GM12891 (cell line): ENCODE results near the gene UBTD2.
"Not testable (repeated sequence)": the region's sequence is repeated elsewhere in the genome, so short reads cannot be mapped to it uniquely, and the experiment has no call there.

Source experiments
- POLR2A ChIP-seq: IDR thresholded peaks from 2 replicates; pipeline ENCODE4 v1.6.1; 2011; ENCODE audit warnings: low read depth, low read length, control low read depth
- POLR2AphosphoS5 ChIP-seq: IDR thresholded peaks from 2 replicates; pipeline ENCODE4 v1.6.1; 2011; ENCODE audit warnings: low read depth, low read length, control low read depth
- POU2F2 ChIP-seq: IDR thresholded peaks from 2 replicates; pipeline ENCODE4 v1.6.1; 2011; ENCODE audit warnings: low read depth, mild to moderate bottlenecking, control low read depth, low read length, moderate library complexity

- TF ChIP-seq POLR2A, POLR2AphosphoS5, POU2F2: not testable (repeated sequence)
These were observed 3.6 kb upstream of the UBTD2 start for GRCh38 chr5:172287140-172287539.
